Measurements from ENCODE around the gene RYR1. TPM values are rescaled to one million over a fixed set of nuclear protein-coding genes. Genes with fewer than 3 reads are reported as not detected.

Gene RYR1
- total RNA-seq, 2 experiments from 2014 or later = 0.20 to 1.2 TPM

DNA sequence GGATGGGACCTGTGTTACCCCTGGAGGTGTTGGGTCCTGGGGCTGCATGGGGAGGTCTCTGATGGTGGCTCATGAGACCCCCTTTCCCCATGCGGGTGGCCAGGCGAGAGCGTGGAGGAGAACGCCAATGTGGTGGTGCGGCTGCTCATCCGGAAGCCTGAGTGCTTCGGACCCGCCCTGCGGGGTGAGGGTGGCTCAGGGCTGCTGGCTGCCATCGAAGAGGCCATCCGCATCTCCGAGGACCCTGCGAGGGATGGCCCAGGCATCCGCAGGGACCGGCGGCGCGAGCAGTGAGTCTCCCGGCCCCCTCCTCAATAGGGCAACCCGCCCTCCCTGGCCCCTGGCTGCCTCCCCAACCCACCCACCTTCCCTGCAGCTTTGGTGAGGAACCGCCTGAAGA lies 66.0 kb downstream of the RYR1 start:
- H3K36me3 ChIP-seq (ENCODE audit: insufficient read depth, low read length) = no peaks in the 10 kb centered on the region

DNA sequence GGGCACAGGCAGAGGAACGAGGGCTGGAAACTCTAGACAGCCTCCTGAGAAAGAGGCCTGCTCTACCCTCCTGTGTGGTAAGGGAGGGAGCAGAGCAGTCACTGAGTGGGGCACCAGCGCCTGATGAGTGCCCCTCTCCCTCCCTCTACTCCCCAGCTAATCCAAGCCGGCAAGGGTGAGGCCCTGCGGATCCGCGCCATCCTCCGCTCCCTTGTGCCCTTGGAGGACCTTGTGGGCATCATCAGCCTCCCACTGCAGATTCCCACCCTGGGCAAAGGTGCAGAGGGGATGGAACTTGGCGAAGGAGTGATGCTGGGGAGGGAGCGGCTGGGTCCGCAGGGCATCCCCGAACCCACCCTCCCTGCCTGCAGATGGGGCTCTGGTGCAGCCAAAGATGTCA lies 67.0 kb downstream of the RYR1 start:
- H3K4me3 ChIP-seq (ENCODE audit: low read length) = no peak overlapping the region
- ChIA-PET POLR2A (no interaction called here), CTCF (no interaction called here)
- Mint-ChIP-seq H3K36me3 (ENCODE audit: low read depth) (no peaks in the 10 kb centered on the region), H3K4me3 (no peak overlapping the region), H3K27me3 (no peaks in the 10 kb centered on the region), H3K9me3 (no peaks in the 10 kb centered on the region), H3K4me1 (ENCODE audit: low read depth) (no peaks in the 10 kb centered on the region), H3K27ac (no peak overlapping the region)
- no peaks in the 10 kb centered on the region for H3K36me3 ChIP-seq (ENCODE audit: insufficient read depth, low read length)
- TF ChIP-seq, protein P1, sequence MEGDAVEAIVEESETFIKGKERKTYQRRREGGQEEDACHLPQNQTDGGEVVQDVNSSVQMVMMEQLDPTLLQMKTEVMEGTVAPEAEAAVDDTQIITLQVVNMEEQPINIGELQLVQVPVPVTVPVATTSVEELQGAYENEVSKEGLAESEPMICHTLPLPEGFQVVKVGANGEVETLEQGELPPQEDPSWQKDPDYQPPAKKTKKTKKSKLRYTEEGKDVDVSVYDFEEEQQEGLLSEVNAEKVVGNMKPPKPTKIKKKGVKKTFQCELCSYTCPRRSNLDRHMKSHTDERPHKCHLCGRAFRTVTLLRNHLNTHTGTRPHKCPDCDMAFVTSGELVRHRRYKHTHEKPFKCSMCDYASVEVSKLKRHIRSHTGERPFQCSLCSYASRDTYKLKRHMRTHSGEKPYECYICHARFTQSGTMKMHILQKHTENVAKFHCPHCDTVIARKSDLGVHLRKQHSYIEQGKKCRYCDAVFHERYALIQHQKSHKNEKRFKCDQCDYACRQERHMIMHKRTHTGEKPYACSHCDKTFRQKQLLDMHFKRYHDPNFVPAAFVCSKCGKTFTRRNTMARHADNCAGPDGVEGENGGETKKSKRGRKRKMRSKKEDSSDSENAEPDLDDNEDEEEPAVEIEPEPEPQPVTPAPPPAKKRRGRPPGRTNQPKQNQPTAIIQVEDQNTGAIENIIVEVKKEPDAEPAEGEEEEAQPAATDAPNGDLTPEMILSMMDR (IDR thresholded peaks at IDR 0.05) = no peak
- H3K27ac ChIP-seq (ENCODE audit: low read depth in 1 of 2, low read length in 2 of 2) = no peak overlapping the region
- no peaks in the 10 kb centered on the region for H3K9me3 ChIP-seq (ENCODE audit: control insufficient read depth in 1 of 2, insufficient read depth in 1 of 2, low read length in 2 of 2)
- DNase-seq (no peak), ATAC-seq (ENCODE audit: poor library complexity) (no peak)
- intact Hi-C loops (cut with DNase I, micrococcal nuclease) = no loop called here
- no peaks in the 10 kb centered on the region for H3K27me3 ChIP-seq (ENCODE audit: control insufficient read depth in 1 of 2, insufficient read depth in 2 of 2, low read length in 2 of 2)
- H3K4me1 ChIP-seq (ENCODE audit: insufficient read depth, low read length) = no peaks in the 10 kb centered on the region

More for the DNA sequence above, 66.0 kb downstream of the RYR1 start:
- H3K27me3 Mint-ChIP-seq = no peaks in the 10 kb centered on the region
- no peaks in the 10 kb centered on the region for H3K36me3 Mint-ChIP-seq (ENCODE audit: low read depth)
- H3K9me3 ChIP-seq (ENCODE audit: control insufficient read depth in 1 of 2, insufficient read depth in 1 of 2, low read length in 2 of 2) = no peaks in the 10 kb centered on the region
- CTCF ChIA-PET = no interaction called here
- no peak overlapping the region for H3K27ac Mint-ChIP-seq
- H3K4me3 Mint-ChIP-seq = no peak overlapping the region
- no peak for DNase-seq
- H3K4me3 ChIP-seq (ENCODE audit: low read length) = no peak overlapping the region
- no peaks in the 10 kb centered on the region for H3K27me3 ChIP-seq (ENCODE audit: control insufficient read depth in 1 of 2, insufficient read depth in 2 of 2, low read length in 2 of 2)
- no peak for ATAC-seq (ENCODE audit: poor library complexity)
- intact Hi-C loops (cut with DNase I, micrococcal nuclease) = no loop called here
- H3K4me1 Mint-ChIP-seq (ENCODE audit: low read depth) = no peaks in the 10 kb centered on the region
- H3K9me3 Mint-ChIP-seq = no peaks in the 10 kb centered on the region
- POLR2A ChIA-PET = no interaction called here
- TF ChIP-seq, protein P1 (IDR thresholded peaks at IDR 0.05) = no peak
- no peak overlapping the region for H3K27ac ChIP-seq (ENCODE audit: low read depth in 1 of 2, low read length in 2 of 2)
- no peaks in the 10 kb centered on the region for H3K4me1 ChIP-seq (ENCODE audit: insufficient read depth, low read length)

DNA sequence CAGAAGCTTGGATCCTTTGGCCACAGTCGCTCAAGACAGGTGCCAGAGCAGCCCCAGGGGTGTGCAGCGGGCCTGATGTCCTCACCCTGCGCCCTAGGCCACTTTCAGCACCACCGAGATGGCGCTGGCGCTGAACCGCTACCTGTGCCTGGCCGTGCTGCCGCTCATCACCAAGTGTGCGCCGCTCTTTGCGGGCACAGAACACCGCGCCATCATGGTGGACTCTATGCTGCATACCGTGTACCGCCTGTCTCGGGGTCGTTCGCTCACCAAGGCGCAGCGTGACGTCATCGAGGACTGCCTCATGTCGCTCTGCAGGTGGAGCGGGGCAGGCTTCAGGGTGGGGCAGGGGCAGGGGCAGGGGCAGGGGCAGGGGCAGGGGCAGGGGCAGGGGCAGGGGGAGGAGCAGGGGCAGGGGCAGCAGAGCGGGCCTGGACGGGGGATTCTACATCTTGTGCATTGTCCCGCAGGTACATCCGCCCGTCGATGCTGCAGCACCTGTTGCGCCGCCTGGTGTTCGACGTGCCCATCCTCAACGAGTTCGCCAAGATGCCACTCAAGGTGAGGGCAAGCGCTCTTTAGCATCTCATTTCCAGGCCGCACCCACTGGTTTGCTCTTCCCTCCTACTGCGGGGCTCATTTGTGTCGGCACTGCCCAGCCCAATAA lies 69.1 kb downstream of the RYR1 start:
- CTCF ChIA-PET = no interaction called here
- H3K4me3 Mint-ChIP-seq = no peak overlapping the region

More for the DNA sequence above, 69.1 kb downstream of the RYR1 start:
- intact Hi-C loops (cut with DNase I, micrococcal nuclease) = no loop called here
- Histone ChIP-seq H3K4me3 (ENCODE audit: low read length) (no peak overlapping the region), H3K27ac (ENCODE audit: low read depth in 1 of 2, low read length in 2 of 2) (no peak overlapping the region), H3K9me3 (ENCODE audit: control insufficient read depth in 1 of 2, insufficient read depth in 1 of 2, low read length in 2 of 2) (peaks cover 0 to 5% of the 10 kb centered on the region in 2 experiments), H3K36me3 (ENCODE audit: insufficient read depth, low read length) (no peaks in the 10 kb centered on the region), H3K27me3 (ENCODE audit: control insufficient read depth in 1 of 2, insufficient read depth in 2 of 2, low read length in 2 of 2) (no peaks in the 10 kb centered on the region), H3K4me1 (ENCODE audit: insufficient read depth, low read length) (peaks cover 6% of the 10 kb centered on the region)
- H3K27ac Mint-ChIP-seq = no peak overlapping the region
- H3K4me1 Mint-ChIP-seq (ENCODE audit: low read depth) = peaks cover 11% of the 10 kb centered on the region
- H3K36me3 Mint-ChIP-seq (ENCODE audit: low read depth) = no peaks in the 10 kb centered on the region
- no peaks in the 10 kb centered on the region for H3K27me3 Mint-ChIP-seq
- ATAC-seq (ENCODE audit: poor library complexity) = no peak
- TF ChIP-seq, protein P1 (IDR thresholded peaks at IDR 0.05) = no peak
- POLR2A ChIA-PET = no interaction called here
- DNase-seq = no peak
- no peaks in the 10 kb centered on the region for H3K9me3 Mint-ChIP-seq

All from CD4-positive, alpha-beta T cell (primary cell).